HFF-Myc (cell line): Measurements from ENCODE around the gene B4GALT6.

Experiments
- DNase-seq: peaks from one replicate; pipeline ENCODE4 v3.0.0-alpha.2; 2011; ENCODE audit warnings: low read depth; ENCODE audit errors: extremely low read depth
- H3K4me3 ChIP-seq: replicated peaks from 2 replicates; pipeline ENCODE4 v1.5.1; 2011; ENCODE audit warnings: low read depth, mild to moderate bottlenecking, control low read depth, low read length
- CTCF ChIP-seq: IDR thresholded peaks from 2 replicates; pipeline ENCODE4 v1.5.1; 2012; ENCODE audit warnings: mild to moderate bottlenecking, low read depth, low read length, control low read depth; ENCODE audit errors: missing control alignments

The B4GALT6 gene

GRCh38 chr18:31603315-31603714 lies 81.1 kb downstream of the B4GALT6 start:
- no peak for DNase-seq
- H3K4me3 ChIP-seq: no peak overlapping the region
- TF ChIP-seq CTCF: no peak

GRCh38 chr18:31598021-31598805 lies 86.2 kb downstream of the B4GALT6 start:
- no peak overlapping the region for H3K4me3 ChIP-seq
- DNase-seq: no peak
- no peak for TF ChIP-seq CTCF

GRCh38 chr18:31596081-31596872 lies 88.1 kb downstream of the B4GALT6 start:
- DNase-seq: no peak
- no peak for TF ChIP-seq CTCF
- H3K4me3 ChIP-seq: no peak overlapping the region

GRCh38 chr18:31595121-31595771 lies 89.1 kb downstream of the B4GALT6 start:
- no peak overlapping the region for H3K4me3 ChIP-seq
- DNase-seq: no peak
- no peak for TF ChIP-seq CTCF

- H3K4me3 ChIP-seq: no peak overlapping the region
- DNase-seq: no peak
- no peak for TF ChIP-seq CTCF
Measured at GRCh38 chr18:31592506-31593157, 91.7 kb downstream of the B4GALT6 start.

GRCh38 chr18:31591628-31592027 lies 92.8 kb downstream of the B4GALT6 start, which contains the start of gene TTR:
TTR (plus strand) TSS chr18:31591877; CDS start chr18:31591903, 26 bp downstream.
- no peak for TF ChIP-seq CTCF
- no peak for DNase-seq
- H3K4me3 ChIP-seq: no peak within 1 kb of the TSS
